ENCODE results near the gene TBC1D7.

TBC1D7 gene

DNA sequence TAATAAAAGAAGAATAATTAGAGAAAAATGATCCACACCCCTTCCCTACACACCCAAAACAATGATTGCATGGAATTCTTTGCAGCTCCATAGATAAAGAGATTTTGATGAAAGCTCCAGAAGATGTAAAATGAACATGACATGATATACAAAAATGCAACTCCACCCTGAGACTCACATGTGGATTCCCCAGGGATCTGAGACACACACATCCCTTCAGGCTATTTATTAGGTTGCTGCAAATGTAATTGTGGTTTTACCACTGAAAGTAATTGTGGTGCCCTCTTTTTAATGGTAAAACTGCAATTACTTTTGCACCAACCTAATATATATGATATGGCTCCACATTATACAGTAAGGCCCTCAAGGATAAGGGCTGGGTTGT lies 40.4 kb upstream of the TBC1D7 start:
- Histone ChIP-seq H3K27ac (no peak overlapping the region), H3K36me3 (peaks cover 18% of the 10 kb centered on the region), H3K4me3 (ENCODE audit: low read depth, low read length) (no peak overlapping the region), H3K9me3 (ENCODE audit: severe bottlenecking) (no peaks in the 10 kb centered on the region), H3K27me3 (ENCODE audit: insufficient read depth, low read depth, severe bottlenecking) (no peaks in the 10 kb centered on the region)
- DNase-seq, result no peak
- TF ChIP-seq, protein P1, sequence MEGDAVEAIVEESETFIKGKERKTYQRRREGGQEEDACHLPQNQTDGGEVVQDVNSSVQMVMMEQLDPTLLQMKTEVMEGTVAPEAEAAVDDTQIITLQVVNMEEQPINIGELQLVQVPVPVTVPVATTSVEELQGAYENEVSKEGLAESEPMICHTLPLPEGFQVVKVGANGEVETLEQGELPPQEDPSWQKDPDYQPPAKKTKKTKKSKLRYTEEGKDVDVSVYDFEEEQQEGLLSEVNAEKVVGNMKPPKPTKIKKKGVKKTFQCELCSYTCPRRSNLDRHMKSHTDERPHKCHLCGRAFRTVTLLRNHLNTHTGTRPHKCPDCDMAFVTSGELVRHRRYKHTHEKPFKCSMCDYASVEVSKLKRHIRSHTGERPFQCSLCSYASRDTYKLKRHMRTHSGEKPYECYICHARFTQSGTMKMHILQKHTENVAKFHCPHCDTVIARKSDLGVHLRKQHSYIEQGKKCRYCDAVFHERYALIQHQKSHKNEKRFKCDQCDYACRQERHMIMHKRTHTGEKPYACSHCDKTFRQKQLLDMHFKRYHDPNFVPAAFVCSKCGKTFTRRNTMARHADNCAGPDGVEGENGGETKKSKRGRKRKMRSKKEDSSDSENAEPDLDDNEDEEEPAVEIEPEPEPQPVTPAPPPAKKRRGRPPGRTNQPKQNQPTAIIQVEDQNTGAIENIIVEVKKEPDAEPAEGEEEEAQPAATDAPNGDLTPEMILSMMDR (IDR thresholded peaks at IDR 0.05; ENCODE audit: low read depth, low read length), result no peak

DNA sequence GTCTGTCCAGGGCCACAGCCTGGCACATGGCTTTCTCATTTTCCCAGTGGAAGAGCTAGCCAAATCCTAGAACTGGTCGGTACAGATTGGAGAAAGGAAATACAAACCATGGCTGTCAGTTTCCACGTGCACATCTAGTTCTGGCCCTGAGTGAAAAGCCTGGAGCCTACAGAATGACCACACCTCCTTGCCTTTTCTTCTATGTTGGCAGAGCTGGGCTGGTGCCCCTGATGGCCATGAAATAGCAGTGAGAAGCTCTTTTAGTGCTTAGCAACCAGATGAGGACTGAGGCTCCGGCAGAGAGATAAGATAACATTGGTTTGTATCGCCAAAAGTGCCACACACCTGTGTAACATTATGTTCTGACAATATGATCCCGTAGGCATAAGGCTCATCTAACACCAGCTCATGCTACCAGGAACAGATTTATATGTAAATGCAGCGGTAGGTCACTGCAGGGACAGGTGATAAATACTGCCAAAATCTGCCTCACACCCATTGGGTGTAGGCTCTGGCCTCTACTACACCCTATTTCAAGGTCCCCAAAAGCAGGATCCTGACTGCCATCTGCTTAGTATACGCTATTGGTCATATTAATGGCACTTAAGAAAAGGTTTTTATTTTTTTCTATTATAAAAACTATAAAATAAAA lies 39.9 kb upstream of the TBC1D7 start:
- TF ChIP-seq, protein P1 (IDR thresholded peaks at IDR 0.05; ENCODE audit: low read depth, low read length), result no peak
- H3K27me3 ChIP-seq (ENCODE audit: insufficient read depth, low read depth, severe bottlenecking), result no peaks in the 10 kb centered on the region
- DNase-seq, result no peak
- H3K27ac ChIP-seq, result no peak overlapping the region
- peaks cover 19% of the 10 kb centered on the region for H3K36me3 ChIP-seq
- no peaks in the 10 kb centered on the region for H3K9me3 ChIP-seq (ENCODE audit: severe bottlenecking)
- H3K4me3 ChIP-seq (ENCODE audit: low read depth, low read length), result no peak overlapping the region

DNA sequence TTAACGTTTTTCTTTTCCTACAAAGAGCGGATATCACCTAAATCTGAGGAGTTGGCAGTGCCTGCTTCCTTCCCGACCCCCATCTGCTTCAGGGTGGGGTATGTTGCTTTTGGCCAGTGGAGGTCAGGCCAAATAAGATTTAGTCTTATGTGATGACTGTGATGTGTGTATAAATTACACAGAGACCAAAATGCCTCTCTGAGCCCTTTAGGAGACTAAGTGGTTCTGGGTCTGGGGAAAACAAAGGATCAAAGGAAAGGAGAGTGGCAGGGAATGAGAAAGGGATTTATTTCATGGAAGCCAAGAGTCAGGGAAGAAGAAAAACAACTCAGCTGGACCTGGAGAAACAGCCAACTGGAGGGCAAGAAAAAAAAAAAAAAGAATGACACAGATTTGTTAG lies 39.1 kb upstream of the TBC1D7 start:
- Histone ChIP-seq H3K4me3 (ENCODE audit: low read depth, low read length) (no peak overlapping the region), H3K27me3 (ENCODE audit: insufficient read depth, low read depth, severe bottlenecking) (no peaks in the 10 kb centered on the region), H3K27ac (no peak overlapping the region), H3K36me3 (peaks cover 19% of the 10 kb centered on the region), H3K9me3 (ENCODE audit: severe bottlenecking) (no peaks in the 10 kb centered on the region)
- no peak for DNase-seq
- TF ChIP-seq, protein P1 (IDR thresholded peaks at IDR 0.05; ENCODE audit: low read depth, low read length), result no peak

DNA sequence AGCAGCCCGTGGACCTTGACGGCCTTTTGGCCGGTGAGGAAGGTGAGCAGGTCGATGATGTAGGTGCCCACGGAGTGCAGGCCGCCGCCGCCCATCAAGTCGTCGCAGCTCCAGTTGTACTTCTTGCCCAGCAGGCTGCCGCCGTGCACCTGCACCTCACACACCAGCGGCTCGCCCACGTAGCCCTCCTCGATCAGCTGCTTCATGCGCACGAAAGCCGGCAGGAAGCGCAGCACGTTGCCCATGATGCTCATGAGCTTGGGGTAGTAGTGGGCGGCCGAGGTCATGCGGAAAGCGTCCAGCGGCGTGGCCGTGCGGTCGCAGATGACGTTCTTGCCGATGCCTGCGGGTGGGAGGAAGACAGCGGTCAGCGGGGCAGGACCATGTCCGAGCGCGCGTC lies 37.0 kb upstream of the TBC1D7 start:
- TF ChIP-seq, protein P1 (IDR thresholded peaks at IDR 0.05; ENCODE audit: low read depth, low read length), result no peak

DNA sequence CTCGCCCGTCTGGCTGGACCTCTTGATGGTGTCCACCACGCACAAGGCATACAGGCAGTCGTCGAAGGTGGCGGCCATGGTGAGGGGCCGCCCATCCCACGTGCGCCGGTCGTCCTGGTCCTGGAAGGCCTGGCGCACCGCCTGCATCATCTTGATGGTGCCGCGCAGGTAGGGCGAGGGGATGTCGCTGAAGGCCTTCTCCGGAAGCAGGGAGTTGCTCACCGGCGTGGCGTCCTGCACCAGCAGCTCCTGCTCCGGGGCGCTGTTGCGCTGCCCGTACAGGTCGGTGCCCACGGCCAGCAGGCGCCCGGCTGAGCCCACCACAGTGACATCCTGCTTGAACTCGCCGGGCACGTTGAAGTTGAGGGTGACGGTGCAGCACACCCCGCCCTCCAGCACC lies 36.5 kb upstream of the TBC1D7 start:
- Histone ChIP-seq H3K36me3 (peaks cover 19% of the 10 kb centered on the region), H3K27ac (no peak overlapping the region), H3K27me3 (ENCODE audit: insufficient read depth, low read depth, severe bottlenecking) (no peaks in the 10 kb centered on the region), H3K4me3 (ENCODE audit: low read depth, low read length) (no peak overlapping the region), H3K9me3 (ENCODE audit: severe bottlenecking) (no peaks in the 10 kb centered on the region)
- no peak for DNase-seq
- TF ChIP-seq, protein P1 (IDR thresholded peaks at IDR 0.05; ENCODE audit: low read depth, low read length), result no peak

More for the DNA sequence above, 37.0 kb upstream of the TBC1D7 start:
- DNase-seq, result no peak
- Histone ChIP-seq H3K27me3 (ENCODE audit: insufficient read depth, low read depth, severe bottlenecking) (no peaks in the 10 kb centered on the region), H3K4me3 (ENCODE audit: low read depth, low read length) (no peak overlapping the region), H3K9me3 (ENCODE audit: severe bottlenecking) (no peaks in the 10 kb centered on the region), H3K36me3 (peaks cover 19% of the 10 kb centered on the region), H3K27ac (no peak overlapping the region)

DNA sequence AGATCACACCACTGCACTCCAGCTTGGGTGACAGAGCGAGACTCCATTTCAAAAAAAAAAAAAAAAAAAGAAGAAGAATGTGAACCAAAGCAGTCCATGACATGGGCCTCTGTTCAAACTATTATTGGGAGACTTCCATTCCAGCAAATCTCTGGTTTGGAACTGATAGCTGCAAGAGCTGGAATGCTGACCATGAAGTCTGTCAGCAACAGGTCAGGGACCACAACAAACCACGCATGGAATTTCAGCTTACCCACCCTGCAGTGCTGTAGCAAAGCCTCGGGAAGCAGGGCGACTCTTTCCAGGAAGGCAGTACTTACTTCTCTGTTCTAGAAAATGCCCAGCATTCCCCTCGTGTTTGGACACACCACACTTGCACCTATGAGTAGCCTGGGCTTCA lies 34.1 kb upstream of the TBC1D7 start:
- H3K4me3 ChIP-seq (ENCODE audit: low read depth, low read length), result no peak overlapping the region
- no peak overlapping the region for H3K27ac ChIP-seq
- H3K27me3 ChIP-seq (ENCODE audit: insufficient read depth, low read depth, severe bottlenecking), result no peaks in the 10 kb centered on the region
- no peaks in the 10 kb centered on the region for H3K9me3 ChIP-seq (ENCODE audit: severe bottlenecking)
- TF ChIP-seq, protein P1 (IDR thresholded peaks at IDR 0.05; ENCODE audit: low read depth, low read length), result no peak
- no peak for DNase-seq
- peaks cover 19% of the 10 kb centered on the region for H3K36me3 ChIP-seq

All from WERI-Rb-1 (cell line).